ENCODE results near the gene NTM. TPM values are rescaled to one million over a fixed set of nuclear protein-coding genes. Genes with fewer than 3 reads are reported as not detected.

The NTM gene
- total and polyA plus RNA-seq, 2 of the 8 experiments (the other 6 are each of a cell fraction or from before 2014, with no cell fraction given), result 13.4 to 20.0 TPM

DNA sequence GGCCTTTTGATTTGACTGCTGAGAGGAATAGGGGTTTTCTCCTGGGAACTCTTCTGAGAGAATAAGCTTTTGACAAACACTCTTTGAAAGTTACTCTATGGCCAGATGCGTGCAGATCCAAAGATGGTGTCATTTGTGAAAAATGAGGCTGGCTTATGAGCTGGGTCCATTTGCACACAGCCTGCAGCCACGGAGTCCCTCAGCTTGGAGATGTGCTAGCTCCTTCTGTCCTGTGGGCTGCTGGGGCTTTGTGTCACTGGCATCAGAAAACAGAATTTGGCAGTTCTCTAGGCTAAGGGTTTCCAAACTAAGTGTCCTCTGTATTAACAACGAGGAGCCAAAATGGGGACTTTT is 702.4 kb downstream of the NTM start:
- Histone ChIP-seq H2AK5ac (ENCODE audit: low read depth, low read length) (no peak overlapping the region), H2BK20ac (ENCODE audit: low read length) (no peak overlapping the region), H3K23ac (ENCODE audit: insufficient read length) (no peak overlapping the region), H3K79me1 (ENCODE audit: low read depth, low read length) (no peaks in the 10 kb centered on the region), H3K27ac (ENCODE audit: low read depth, low read length) (no peak overlapping the region), H3K18ac (ENCODE audit: extremely low read depth, low read length) (peak overlapping the region; percentile 78; the same call in 1 of the 2 replicates), H3K9me3 (ENCODE audit: insufficient read depth in 2 of 2, low read depth in 1 of 2, low read length in 1 of 2) (peaks cover 0 to 5% of the 10 kb centered on the region in 2 experiments; a peak in 3 of 4 replicates), H3K23me2 (ENCODE audit: low read depth, low read length) (no peaks in the 10 kb centered on the region), H3K4me3 (ENCODE audit: extremely low read depth in 1 of 4, insufficient read depth in 2 of 4, low read depth in 3 of 4, low read length in 4 of 4) (no peak overlapping the region), H3K4me2 (ENCODE audit: insufficient read depth in 1 of 2, low read depth in 2 of 2, low read length in 2 of 2) (no peak overlapping the region), H3K27me3 (replicated peaks in 1 of 4; ENCODE audit: control insufficient read depth in 3 of 4, extremely low read depth in 1 of 4, insufficient read depth in 3 of 4, low read length in 3 of 4) (no peaks in the 10 kb centered on the region), H2BK15ac (ENCODE audit: low read length) (no peak overlapping the region), H4K20me1 (replicated peaks in 1 of 2; ENCODE audit: control insufficient read depth in 1 of 2, insufficient read depth in 2 of 2, low read length in 2 of 2) (no peaks in the 10 kb centered on the region), H3K14ac (ENCODE audit: insufficient read length) (no peak overlapping the region), H2BK120ac (replicated peaks; ENCODE audit: low read depth, low read length) (no peak overlapping the region), H3K4ac (replicated peaks; ENCODE audit: insufficient read length, low read depth, low read length) (no peak overlapping the region), H2AFZ (ENCODE audit: low read length) (no peak overlapping the region), H3K79me2 (ENCODE audit: control insufficient read depth in 1 of 2, insufficient read depth in 2 of 2, low read length in 2 of 2) (no peaks in the 10 kb centered on the region), H4K91ac (replicated peaks; ENCODE audit: insufficient read length, low read length) (no peak overlapping the region), H2BK5ac (ENCODE audit: low read depth, low read length) (no peak overlapping the region), H3K4me1 (replicated peaks in 1 of 4; ENCODE audit: control insufficient read depth in 3 of 4, insufficient read depth in 4 of 4, low read length in 3 of 4) (peaks cover 0 to 7% (median 2%) of the 10 kb centered on the region in 4 experiments; a peak in 2 of 7 replicates), H3K56ac (replicated peaks; ENCODE audit: insufficient read length, low read depth, low read length) (no peak overlapping the region), H3K9ac (replicated peaks in 1 of 4; ENCODE audit: extremely low read depth in 1 of 4, low read depth in 3 of 4, low read length in 3 of 4) (no peak overlapping the region), H4K8ac (ENCODE audit: extremely low read depth, insufficient read depth, low read length) (no peak overlapping the region), H3K36me3 (ENCODE audit: control insufficient read depth in 2 of 4, insufficient read depth in 4 of 4, low read length in 3 of 4) (no peaks in the 10 kb centered on the region; a peak in 1 of 8 replicates), H2BK12ac (ENCODE audit: low read depth, low read length) (no peak overlapping the region), H4K5ac (ENCODE audit: insufficient read length, low read depth, low read length) (no peak overlapping the region)
- FAIRE-seq (no peak), DNase-seq (ENCODE audit: low read depth in 1 of 2, low spot score in 2 of 2) (no peak)
- POLR2A ChIA-PET (ENCODE audit: partially characterized antibody), result no interaction called here
- WGBS, 2 experiments (ENCODE audit: extremely low coverage in 1 of 2, insufficient coverage in 1 of 2, insufficient read length in 1 of 2, insufficient replicate concordance in 2 of 2, low coverage in 1 of 2, low lambda C conversion rate in 2 of 2, missing lambda C conversion rate in 1 of 2), result 87% methylated on average over 3 of the region's 3 CpGs; no CpG with 5 or more reads in 1 of the 2 experiments
- CTCF ChIA-PET (ENCODE audit: partially characterized antibody), result interaction anchor here (0.8 to 2.3 kb wide), 6 partner anchors 21 to 305 kb away, joined by 3 to 8 read pairs (median 3); no protein-coding TSS in a partner anchor
- TF ChIP-seq HDAC6 (IDR thresholded peaks at IDR 0.05; ENCODE audit: low read depth, low read length) (no peak), KDM5A (IDR thresholded peaks at IDR 0.05; ENCODE audit: low read length) (no peak), SIX5 (IDR thresholded peaks at IDR 0.05; ENCODE audit: low read depth, low read length) (no peak), RNF2 (IDR thresholded peaks at IDR 0.05; ENCODE audit: borderline replicate concordance, low read depth, low read length, missing control alignments, poor library complexity, severe bottlenecking) (no peak), RAD21 (IDR thresholded peaks at IDR 0.05 in 1 of 2, conservative IDR thresholded peaks at IDR 0.05 in 1 of 2; ENCODE audit: low read depth in 2 of 2, low read length in 2 of 2) (no peak), TCF12 (IDR thresholded peaks at IDR 0.05; ENCODE audit: low read depth, low read length) (no peak), CREB1 (IDR thresholded peaks at IDR 0.05) (no peak), GTF2F1 (IDR thresholded peaks at IDR 0.05; ENCODE audit: borderline replicate concordance, low read depth, low read length) (no peak), JUN (IDR thresholded peaks at IDR 0.05; ENCODE audit: low read depth, low read length) (no peak)
- TF ChIP-seq, protein P1, sequence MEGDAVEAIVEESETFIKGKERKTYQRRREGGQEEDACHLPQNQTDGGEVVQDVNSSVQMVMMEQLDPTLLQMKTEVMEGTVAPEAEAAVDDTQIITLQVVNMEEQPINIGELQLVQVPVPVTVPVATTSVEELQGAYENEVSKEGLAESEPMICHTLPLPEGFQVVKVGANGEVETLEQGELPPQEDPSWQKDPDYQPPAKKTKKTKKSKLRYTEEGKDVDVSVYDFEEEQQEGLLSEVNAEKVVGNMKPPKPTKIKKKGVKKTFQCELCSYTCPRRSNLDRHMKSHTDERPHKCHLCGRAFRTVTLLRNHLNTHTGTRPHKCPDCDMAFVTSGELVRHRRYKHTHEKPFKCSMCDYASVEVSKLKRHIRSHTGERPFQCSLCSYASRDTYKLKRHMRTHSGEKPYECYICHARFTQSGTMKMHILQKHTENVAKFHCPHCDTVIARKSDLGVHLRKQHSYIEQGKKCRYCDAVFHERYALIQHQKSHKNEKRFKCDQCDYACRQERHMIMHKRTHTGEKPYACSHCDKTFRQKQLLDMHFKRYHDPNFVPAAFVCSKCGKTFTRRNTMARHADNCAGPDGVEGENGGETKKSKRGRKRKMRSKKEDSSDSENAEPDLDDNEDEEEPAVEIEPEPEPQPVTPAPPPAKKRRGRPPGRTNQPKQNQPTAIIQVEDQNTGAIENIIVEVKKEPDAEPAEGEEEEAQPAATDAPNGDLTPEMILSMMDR (IDR thresholded peaks at IDR 0.05; ENCODE audit: control extremely low read depth in 1 of 3, insufficient read depth in 1 of 3, low read depth in 1 of 3, low read length in 3 of 3), result no peak
- TF ChIP-seq, protein P2, sequence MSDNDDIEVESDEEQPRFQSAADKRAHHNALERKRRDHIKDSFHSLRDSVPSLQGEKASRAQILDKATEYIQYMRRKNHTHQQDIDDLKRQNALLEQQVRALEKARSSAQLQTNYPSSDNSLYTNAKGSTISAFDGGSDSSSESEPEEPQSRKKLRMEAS (IDR thresholded peaks at IDR 0.05), result no peak
